Mammary epithelial cell (primary cell): Measurements from ENCODE around the gene VAV1.

Experiments
- EZH2 ChIP-seq: IDR thresholded peaks from 2 replicates; pipeline ENCODE4 v1.6.1; 2012; ENCODE audit warnings: low read length, inconsistent platforms, borderline replicate concordance
- TF ChIP-seq, protein P1 (sequence below), 2 donors: IDR thresholded peaks in 1 of 2; conservative IDR thresholded peaks in 1 of 2; 2 replicates each; pipeline ENCODE4 v1.5.1; 2011 to 2012; ENCODE audit warnings: inconsistent platforms in 2 of 2, low read length in 2 of 2, mild to moderate bottlenecking in 2 of 2, control low read depth in 1 of 2, low read depth in 1 of 2; ENCODE audit not compliant: insufficient read depth in 1 of 2; ENCODE audit errors: extremely low read depth in 1 of 2

DNA sequence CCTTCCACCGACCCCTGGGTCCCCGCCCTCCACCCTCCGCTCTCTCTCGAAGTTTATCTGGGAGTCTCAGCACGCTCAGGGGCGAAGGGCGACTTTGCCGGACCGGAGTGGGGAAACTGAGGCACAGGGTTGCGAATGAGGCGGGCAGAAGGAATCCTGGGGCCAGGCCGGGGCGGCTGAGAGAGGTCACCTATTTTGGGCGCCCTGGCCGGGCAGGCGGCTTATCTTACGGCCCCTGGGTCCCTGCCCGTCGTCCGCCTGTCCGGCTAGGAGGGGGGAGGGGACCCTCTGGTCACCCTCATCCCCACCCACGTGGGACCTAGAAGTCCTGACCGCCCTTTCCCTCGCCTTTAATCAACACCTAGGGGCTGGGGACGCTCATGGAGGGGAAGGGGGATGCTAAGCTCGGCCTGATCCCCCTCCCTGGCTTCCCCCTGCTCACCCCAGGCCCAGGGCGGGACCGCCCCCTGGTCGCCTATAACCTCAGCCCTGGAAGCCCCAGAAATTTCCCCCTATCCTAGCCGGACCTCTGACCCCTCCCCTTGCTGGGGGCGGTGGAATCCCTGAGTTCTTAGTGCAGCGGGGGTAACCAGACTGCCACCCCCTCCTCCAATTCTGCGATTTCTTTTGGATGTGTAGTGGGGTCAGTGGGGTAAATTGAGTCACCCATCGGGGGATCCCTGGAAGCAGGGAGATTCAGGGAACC, 32.5 kb upstream of the VAV1 start:
- TF ChIP-seq, protein P1, sequence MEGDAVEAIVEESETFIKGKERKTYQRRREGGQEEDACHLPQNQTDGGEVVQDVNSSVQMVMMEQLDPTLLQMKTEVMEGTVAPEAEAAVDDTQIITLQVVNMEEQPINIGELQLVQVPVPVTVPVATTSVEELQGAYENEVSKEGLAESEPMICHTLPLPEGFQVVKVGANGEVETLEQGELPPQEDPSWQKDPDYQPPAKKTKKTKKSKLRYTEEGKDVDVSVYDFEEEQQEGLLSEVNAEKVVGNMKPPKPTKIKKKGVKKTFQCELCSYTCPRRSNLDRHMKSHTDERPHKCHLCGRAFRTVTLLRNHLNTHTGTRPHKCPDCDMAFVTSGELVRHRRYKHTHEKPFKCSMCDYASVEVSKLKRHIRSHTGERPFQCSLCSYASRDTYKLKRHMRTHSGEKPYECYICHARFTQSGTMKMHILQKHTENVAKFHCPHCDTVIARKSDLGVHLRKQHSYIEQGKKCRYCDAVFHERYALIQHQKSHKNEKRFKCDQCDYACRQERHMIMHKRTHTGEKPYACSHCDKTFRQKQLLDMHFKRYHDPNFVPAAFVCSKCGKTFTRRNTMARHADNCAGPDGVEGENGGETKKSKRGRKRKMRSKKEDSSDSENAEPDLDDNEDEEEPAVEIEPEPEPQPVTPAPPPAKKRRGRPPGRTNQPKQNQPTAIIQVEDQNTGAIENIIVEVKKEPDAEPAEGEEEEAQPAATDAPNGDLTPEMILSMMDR (conservative IDR thresholded peaks at IDR 0.05 in 1 of 2, IDR thresholded peaks at IDR 0.05 in 1 of 2; ENCODE audit: extremely low read depth in 1 of 2, insufficient read depth in 1 of 2, low read depth in 1 of 2, low read length in 2 of 2) = no peak
- TF ChIP-seq EZH2 = no peak
